Kidney glomerular epithelial cell (primary cell): ENCODE results near the gene MYPOP.

Experiments
- DNase-seq: peaks from one replicate; lab custom pipeline; 2025; lab: John Stamatoyannopoulos, UW

Gene MYPOP

DNA sequence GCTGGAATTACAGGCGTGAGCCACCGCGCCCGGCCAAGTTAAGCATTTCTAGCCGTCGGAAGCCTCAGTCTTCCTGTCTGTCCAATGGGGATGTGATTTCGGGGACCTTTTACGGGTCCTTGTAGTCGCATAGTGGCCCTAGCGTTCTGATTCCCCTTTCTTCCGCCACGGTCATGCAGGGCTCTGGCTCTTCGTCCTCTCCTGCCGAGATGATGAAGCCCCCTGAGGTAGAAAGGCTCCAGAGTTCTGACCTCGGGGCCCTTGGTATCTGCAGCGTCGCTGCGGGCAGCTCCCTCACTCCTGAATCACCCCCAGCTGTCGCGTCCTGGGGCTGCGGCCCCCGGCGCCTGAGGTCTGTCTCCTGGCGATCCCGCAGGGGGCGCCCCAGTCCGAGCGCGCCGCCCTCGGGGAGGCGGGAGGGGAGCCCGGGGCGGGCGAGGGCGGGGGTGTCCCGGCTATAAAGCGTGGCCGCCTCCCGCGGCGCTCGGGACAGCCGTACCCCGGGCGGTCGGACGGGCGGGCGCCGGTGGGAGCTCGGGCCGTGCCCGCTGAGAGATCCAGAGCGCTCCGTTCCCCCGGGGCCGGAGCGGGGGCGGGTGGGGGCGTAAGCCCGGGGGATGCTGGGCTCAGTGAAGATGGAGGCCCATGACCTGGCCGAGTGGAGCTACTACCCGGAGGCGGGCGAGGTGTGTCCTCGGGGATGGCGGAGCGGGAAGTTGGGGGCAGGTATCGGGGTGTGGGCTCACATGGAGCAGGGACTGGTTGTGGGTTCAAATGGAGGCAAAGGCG, 38.4 kb downstream of the MYPOP start, which contains the start of gene FOXA3:
Gene FOXA3 (plus strand): TSS at position 487 of the 789 bp plus-strand sequence. CDS start 131 bp downstream, at position 618.
- DNase-seq = peak; percentile 30

DNA sequence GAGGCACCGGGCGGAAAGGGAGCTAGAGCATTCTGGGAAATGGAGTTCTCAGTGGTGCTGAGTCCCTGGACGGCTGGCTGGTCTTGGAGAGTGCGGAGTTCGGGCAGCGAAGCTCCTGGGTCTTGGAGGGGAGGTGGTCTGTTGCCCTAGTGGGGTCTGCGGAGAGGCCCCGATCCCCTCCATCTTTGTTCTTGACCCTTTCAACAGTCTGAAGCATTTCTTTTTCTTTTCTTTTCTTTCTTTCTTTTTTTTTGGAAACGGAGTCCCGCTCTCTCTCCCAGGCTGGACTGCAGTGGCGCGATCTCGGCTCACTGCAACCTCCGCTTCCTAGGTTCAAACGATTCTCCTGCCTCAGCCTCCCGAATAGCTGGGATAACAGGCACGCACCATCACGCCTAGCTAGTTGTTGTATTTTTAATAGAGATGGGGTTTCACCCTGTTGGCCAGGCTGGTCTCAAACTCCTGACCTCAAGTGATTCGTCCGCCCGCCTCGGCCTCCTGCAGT, 39.0 kb downstream of the MYPOP start:
- DNase-seq = no peak

DNA sequence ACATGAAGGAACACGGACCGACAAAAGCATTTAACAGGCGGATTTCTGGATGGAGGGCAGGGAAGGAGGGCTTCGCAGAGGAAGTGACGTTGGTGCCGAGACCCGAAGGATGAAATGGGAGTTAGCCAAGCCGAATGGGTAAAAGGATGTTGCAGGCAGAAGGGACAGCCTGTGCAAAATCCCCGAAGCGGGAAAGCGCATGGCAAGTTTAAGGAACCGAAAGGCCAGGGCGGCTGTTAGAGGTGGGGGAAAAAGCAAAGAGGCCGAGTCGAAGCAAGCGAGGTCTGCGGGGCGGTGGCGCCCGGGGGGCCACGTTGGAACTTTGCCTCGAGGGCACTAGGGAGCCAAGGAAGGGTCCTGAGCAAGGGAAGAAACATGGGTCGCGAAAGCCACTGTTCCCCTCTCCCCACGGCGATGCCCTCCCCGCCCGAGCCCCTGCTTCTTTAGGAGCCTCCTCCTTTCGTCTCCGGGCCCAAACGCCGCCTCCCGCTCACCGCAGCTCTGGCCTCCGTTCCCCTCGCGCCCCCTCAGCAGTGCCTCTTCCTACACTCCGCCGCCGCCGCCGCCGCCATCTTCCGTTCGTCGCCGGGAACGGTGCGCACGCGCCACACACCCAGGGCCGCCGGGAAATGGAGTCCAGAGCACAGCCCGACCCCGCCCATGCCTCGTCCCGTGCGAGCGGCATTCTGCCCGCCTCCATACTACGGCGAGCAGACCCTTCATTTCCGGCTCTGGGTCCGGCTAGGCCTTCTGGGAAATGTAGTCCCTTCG, 39.7 kb downstream of the MYPOP start, which contains the start of gene SYMPK:
Gene SYMPK (minus strand): TSS at position 584 of the 771 bp plus-strand sequence. CDS start 8,652 bp downstream, outside the sequence.
- peak; percentile 97 for DNase-seq

DNA sequence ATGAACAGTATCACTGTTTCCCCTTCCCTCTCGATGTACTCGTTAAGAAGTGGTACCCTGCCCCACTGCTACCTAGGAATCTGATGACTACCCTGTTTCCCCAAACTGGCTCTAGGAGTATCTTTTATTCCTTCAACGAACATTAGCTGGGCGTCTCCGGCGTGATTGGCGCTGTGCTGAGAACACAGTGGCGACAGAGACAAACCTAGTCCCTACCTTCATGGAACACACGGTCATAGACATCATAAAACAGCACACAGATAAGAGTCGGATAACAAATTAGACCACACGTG, 40.2 kb downstream of the MYPOP start:
- DNase-seq = no peak

DNA sequence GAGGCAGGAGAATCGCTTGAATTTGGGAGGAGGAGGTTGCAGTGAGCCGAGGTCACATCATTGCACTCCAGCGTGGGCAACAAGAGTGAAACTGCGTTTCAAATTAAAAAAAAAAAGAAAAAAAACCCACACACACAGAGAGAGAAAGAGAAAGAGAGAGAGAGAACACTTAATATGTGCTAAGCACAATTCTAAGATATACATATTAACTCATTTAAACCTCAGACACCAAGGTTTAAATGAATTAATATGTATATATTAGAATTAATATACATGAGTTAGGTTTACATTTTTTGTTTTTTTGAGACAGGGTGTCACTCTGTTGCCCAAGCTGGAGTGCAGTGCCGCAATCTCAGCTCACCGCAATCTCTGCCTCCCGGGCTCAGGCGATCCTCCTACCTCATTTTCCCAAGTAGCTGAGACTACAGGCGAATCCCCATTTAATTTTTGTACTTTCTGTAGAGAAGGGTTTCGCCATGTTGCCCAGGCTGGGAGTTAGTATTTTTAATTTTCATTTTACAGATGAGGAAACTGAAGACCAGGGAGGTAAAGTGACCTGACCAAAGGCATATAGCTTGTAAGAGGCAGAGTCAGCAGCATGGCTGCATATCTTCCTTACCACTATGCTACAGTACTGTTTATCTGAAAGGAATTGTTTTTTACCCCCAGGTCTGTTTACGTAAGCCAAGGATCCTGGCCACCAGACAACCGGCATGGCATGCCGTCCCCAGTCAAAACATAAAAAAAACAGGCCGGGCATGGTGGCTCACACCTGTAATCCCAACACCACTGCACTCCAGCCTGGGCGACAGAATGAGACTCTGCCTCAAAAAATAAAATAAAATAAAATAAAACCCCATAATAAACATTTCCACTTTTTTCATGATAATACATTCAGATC, 41.8 kb downstream of the MYPOP start:
- no peak for DNase-seq

DNA sequence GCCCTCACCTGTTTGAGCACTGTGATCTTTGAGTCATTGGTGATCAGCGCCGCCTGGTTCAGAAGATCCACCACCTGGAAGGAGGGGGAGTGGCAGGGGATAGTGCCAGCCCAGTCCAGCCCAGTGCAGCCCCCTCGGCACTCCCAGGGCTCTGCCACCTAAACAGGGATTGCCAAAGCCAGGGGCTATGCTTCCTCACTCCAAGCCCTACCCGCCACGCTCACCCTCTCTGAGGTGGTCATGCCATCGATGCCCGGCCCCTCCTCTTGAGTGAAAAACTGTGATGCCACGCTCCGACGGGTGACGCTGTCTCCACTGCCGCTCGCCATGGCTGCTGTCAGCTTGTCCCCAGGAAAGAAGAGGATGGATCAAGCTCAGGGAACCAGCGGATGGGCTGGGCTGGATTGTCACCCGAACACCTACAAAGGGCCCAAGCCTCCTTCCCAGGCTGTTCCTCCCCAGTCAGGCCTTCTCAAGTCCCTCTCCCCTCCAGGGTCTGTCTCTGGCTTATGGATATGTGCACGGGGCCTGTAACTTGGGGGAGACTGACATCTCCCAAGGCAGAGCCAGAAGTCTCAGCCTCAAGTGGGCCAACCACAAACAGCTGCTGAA, 48.1 kb downstream of the MYPOP start:
- no peak for DNase-seq

DNA sequence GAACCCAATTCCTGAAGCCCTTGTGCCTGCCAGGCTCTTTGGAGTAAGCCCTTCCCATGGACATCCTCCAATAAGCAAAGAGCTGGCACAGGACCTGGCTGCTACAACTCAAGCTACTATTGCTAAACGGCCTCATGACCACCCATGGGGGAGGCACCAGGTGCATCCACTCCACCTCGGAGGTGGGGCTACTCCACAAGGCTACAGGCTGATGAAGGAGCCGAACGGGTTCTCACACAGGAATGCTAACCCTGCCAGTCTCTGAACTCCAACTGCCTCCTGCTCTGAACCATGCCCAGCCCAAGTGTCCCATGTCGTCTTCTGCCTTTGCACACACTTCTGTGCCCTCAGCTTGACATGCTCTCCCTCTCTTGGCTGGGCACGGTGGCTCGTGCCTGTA, 49.4 kb downstream of the MYPOP start:
- DNase-seq = no peak

DNA sequence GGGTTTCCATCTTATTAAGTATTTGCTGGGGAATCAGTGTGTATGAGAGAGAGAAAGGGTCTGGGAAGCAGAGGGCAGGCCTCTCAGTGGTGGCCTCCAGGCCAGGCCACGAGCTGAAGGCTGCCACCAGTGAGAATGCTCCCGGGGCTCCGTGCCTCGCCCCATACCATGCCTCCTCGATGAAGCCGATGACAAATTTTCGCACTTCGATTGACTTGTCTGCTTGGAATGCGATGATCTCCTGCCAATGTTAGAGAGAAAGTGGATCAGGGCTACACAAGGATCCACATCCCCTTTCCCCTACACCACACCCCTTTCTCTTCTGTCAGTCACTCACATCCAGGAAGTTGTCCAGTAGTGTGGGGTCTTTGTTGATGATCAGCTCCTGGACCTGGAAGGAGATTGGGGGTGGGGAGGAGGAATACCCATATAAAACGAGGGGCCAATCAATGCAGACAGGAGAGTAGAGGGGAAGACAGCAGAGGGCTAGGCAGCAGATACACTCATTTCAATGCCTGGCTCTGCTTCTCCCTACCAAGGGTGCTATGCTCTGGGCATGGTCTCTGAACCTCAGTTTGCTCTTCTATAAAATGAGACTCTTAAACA, 50.2 kb downstream of the MYPOP start:
- DNase-seq = no peak

DNA sequence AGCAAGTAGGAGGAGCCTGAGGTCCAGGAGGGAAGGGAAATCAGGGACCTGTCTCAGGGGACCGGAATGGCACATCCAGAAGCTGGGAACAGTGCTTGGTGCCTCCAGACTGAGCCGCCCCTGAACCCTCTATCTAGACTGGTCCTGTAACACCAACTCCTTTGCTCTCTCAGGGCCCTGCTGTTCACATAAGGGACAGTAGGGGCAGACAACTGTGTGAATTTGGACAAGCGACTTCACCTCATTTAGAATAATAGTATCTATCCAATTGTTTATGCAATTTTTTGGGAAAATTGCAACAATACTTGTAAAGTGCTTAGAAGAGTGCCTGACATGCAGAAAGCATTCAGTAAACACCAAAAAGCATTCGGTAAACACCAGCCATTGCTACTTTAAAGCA, 53.5 kb downstream of the MYPOP start:
- no peak for DNase-seq

DNA sequence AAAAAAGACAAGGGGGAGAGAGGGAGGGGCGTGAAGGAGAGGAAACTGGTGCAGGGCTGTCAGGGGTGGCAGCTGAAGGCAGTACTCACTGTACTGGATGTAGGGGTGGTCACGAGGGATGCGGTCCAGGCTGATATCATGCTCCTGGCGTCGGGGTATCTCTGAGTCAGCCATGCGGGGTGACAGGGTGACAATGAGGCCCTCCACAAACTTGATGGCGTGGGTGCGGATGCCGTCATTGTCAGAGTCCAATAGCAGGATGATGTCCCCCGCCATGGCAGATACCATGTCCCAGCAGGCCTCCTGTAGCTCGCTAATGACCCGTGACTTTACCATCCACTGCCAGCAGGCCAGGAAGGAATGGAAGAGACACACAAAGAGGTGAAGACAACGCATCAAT, 54.8 kb downstream of the MYPOP start:
- no peak for DNase-seq

DNA sequence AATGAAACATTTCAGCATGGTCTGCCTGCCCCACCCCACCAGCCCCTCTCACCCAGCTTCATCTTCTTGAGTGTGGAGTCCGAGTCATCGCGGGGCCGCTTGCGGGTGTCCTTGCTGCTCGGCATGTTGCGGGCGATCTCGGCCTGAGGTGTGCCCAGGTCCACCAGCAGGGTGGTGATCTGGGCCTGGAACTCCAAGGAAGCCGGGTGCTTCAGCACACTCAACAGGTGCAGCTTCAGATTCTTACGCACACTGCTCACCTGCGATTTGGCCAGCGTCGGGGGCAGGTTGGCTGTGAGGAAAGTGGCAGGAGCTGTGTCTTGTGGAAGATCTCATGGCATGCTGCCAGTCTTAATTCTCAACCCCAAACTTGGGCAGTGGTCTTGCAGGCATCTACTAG, 60.2 kb downstream of the MYPOP start:
- DNase-seq = no peak
